PC-9 (cell line): ENCODE results near the gene TANGO6.

Source experiments
- EZH2 ChIP-seq: fragments of 200-600 bp; sonication (generic); IDR thresholded peaks from 2 replicates; pipeline ENCODE4 v1.8.0; 2017; ENCODE audit warnings: antibody characterized with exemption, low read depth
- TF ChIP-seq, protein P1 (sequence below): fragments of 200-600 bp; sonication (generic); conservative IDR thresholded peaks from 2 replicates; pipeline ENCODE4 v1.6.1; 2017; ENCODE audit warnings: mixed run types, antibody characterized with exemption, mild to moderate bottlenecking, moderate library complexity

DNA sequence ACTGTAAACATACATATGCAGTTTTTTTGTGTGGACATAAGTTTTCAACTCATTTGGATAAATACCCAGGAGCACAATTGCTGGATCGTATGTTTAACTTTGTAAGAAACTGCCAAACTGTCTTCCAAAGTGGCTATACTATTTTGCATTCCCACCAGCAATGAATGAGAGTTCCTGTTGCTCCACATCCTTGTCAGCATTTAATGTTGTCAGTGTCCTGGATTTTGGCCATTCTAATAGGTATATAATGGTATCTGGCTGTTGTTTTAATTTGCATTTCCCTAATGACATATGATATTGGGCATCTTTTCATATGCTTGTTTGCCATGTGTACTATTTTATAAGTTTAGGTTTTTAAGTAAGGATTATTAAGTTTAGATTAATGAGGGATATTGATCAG lies 14.1 kb downstream of the TANGO6 start:
- TF ChIP-seq, protein P1, sequence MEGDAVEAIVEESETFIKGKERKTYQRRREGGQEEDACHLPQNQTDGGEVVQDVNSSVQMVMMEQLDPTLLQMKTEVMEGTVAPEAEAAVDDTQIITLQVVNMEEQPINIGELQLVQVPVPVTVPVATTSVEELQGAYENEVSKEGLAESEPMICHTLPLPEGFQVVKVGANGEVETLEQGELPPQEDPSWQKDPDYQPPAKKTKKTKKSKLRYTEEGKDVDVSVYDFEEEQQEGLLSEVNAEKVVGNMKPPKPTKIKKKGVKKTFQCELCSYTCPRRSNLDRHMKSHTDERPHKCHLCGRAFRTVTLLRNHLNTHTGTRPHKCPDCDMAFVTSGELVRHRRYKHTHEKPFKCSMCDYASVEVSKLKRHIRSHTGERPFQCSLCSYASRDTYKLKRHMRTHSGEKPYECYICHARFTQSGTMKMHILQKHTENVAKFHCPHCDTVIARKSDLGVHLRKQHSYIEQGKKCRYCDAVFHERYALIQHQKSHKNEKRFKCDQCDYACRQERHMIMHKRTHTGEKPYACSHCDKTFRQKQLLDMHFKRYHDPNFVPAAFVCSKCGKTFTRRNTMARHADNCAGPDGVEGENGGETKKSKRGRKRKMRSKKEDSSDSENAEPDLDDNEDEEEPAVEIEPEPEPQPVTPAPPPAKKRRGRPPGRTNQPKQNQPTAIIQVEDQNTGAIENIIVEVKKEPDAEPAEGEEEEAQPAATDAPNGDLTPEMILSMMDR: no peak
- no peak for TF ChIP-seq EZH2
